Ascending aorta (tissue), 2 donors: Measurements from ENCODE around the gene SPACA7. TPM values are rescaled to one million over a fixed set of nuclear protein-coding genes. Genes with fewer than 3 reads are reported as not detected.

ENCODE experiments used
- DNase-seq, 2 donors: peaks; one replicate each; pipeline ENCODE4 v3.0.0-alpha.2; 2019; ENCODE audit warnings: low spot score in 2 of 2
- H3K27ac ChIP-seq, 2 donors: fragments of 200-600 bp; sonication (generic); one replicate each; pipeline ENCODE4 v1.5.1; 2016 to 2017; ENCODE audit warnings: mild to moderate bottlenecking in 1 of 2
- H3K27me3 ChIP-seq: fragments of 200-600 bp; sonication (generic); one replicate; pipeline ENCODE4 v1.5.1; 2017
- H3K36me3 ChIP-seq, 2 donors: fragments of 200-600 bp; sonication (generic); one replicate each; pipeline ENCODE4 v1.5.1; 2016
- H3K4me1 ChIP-seq, 2 donors: fragments of 200-600 bp; sonication (generic); one replicate each; pipeline ENCODE4 v1.5.1; 2016 to 2017; ENCODE audit warnings: mild to moderate bottlenecking in 1 of 2
- H3K4me3 ChIP-seq, 2 donors: fragments of 200-600 bp; sonication (generic); one replicate each; pipeline ENCODE4 v1.5.1; 2016 to 2017; ENCODE audit warnings: mild to moderate bottlenecking in 1 of 2
- H3K9me3 ChIP-seq, 2 donors: fragments of 200-600 bp; sonication (generic); one replicate each; pipeline ENCODE4 v1.5.1; 2016
- intact Hi-C: fragments of 100-400 bp; cut with DNase I; formaldehyde crosslinking; loops from one replicate; pipeline ENCODE4 v1.15.1; 2023
- total RNA-seq: library from RNA; depleted of rRNA; stranded (reverse); fragments of >200 nt; gene quantifications from one replicate; pipeline ENCODE4 v1.1.0, GENCODE V29; 2016
- TF ChIP-seq, protein P1 (sequence below), 3 experiments: fragments of 200-600 bp in 2 of 3; fragments of 450-650 bp in 1 of 3; sonication (generic) in 2 of 3; IDR thresholded peaks; one replicate each; pipeline ENCODE4 v1.5.1; 2016 to 2019; ENCODE audit warnings: antibody characterized with exemption in 3 of 3, mild to moderate bottlenecking in 1 of 3, moderate library complexity in 1 of 3

Gene SPACA7
- total RNA-seq, 1 donor from 2014 or later = not detected

DNA sequence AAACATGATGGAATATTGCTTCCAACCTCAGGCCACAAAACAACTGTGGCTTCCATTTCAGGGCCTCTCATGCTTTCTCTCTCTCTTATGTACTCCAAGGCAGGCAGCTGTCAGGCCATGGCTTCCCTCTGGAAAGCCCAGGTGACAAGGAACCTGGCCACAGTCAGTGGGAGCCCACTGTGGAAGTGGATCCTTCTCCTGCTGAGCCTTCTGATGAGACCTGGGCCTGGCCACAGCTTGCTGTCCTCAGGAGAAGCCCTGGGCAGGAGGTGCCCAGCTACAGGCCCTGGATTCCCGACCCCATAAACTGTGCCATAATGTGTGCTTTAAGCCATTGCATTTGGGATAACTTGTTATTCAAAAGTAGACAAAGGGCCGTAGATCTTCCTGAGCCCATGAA is 71.2 kb downstream of the SPACA7 start:
- Histone ChIP-seq H3K27ac (no peak overlapping the region), H3K27me3 (no peaks in the 10 kb centered on the region), H3K9me3 (no peaks in the 10 kb centered on the region), H3K4me3 (no peak overlapping the region), H3K4me1 (no peaks in the 10 kb centered on the region), H3K36me3 (no peaks in the 10 kb centered on the region)
- TF ChIP-seq, protein P1, sequence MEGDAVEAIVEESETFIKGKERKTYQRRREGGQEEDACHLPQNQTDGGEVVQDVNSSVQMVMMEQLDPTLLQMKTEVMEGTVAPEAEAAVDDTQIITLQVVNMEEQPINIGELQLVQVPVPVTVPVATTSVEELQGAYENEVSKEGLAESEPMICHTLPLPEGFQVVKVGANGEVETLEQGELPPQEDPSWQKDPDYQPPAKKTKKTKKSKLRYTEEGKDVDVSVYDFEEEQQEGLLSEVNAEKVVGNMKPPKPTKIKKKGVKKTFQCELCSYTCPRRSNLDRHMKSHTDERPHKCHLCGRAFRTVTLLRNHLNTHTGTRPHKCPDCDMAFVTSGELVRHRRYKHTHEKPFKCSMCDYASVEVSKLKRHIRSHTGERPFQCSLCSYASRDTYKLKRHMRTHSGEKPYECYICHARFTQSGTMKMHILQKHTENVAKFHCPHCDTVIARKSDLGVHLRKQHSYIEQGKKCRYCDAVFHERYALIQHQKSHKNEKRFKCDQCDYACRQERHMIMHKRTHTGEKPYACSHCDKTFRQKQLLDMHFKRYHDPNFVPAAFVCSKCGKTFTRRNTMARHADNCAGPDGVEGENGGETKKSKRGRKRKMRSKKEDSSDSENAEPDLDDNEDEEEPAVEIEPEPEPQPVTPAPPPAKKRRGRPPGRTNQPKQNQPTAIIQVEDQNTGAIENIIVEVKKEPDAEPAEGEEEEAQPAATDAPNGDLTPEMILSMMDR (IDR thresholded peaks at IDR 0.05) = no peak
- DNase-seq = no peak
- intact Hi-C loops = loop anchor here (10.0 kb wide), 1 partner anchor 973 kb away; no protein-coding TSS in a partner anchor

DNA sequence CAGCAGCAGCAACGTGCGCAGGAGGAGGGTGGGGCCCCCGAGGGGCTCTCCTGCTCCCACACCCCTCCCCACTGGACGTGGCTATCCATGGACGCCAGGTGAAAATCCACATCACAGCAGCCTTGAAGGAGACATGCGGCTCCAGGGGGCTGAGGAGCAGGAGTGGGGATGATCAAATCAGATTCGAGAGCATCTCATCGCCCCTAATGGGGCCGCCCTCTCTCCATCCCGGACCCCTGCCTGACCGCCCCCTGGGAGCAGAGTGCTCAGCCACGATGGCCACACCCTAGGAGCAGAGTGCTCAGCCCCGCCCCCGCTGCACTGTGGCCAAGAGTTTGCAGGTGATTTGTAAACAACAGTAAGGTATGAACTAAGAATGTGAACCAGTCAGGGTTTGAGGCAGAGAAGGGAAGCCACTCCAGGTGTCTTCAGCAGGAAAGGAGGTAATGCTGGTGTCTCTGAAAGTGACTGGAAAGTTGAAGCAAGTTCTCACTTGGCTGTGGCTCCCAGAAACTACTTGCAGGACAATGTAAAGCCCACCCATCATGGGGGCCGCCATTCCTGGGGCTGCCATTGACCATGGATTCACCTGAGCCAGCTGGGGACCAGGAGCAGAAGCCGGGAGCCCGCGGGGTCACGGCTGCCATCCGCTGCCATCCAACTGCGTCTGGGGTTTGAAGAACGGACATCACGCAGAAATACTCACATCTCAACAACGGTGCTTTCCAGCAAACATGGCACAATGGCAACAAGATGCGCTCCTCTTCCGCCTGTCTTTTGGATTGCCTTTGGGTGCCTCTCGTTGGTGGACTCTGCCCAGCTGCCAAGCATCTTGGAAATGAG is 71.8 kb downstream of the SPACA7 start:
- TF ChIP-seq, protein P1 (IDR thresholded peaks at IDR 0.05) = no peak
- intact Hi-C loops = loop anchor here (10.0 kb wide), 1 partner anchor 973 kb away; no protein-coding TSS in a partner anchor
- Histone ChIP-seq H3K4me1 (no peaks in the 10 kb centered on the region), H3K4me3 (no peak overlapping the region), H3K9me3 (no peaks in the 10 kb centered on the region), H3K27ac (no peak overlapping the region), H3K27me3 (no peaks in the 10 kb centered on the region), H3K36me3 (no peaks in the 10 kb centered on the region)
- no peak for DNase-seq

DNA sequence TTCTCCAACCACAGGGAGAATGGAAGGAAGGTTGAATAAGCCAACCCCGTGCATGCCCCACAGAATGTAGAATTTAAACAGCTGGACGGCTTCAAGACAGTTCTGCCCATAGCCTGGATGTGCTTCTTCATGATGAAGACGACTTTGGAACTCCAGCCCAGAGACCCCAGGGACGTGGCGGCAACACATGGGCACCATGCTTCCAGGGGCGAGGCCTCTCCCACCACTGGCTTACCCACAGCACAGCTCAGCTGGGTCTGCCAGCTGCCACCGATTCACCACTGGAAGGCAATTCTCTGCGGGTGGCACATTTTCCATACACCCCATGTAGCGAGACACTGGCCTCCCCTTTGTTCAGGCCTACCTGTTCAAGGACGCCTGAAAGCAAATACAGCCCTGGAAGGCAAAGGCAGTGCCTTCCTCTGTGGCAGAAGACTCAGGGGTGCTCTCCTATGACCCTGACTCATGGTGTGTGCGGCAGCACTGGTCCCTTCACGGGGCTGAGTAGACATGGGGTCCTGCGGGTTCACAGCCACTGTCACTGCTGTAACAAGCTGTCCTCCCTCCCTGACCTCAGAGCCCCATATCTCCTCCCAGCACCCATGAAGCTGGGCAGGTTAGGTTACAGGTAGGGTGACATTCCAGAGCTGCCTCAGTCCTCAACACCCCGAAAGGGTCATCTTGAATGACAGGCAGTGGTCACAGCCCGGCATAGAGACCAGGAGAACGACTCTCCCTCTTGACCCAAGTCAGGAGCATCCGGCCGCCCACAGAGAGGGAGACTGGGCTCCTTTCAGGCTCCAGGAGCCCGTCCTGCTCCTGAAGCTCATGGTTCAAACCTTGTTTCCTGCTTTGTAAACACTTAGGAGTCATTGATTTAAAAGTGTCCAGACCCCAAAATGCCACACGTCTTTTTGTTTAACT is 72.7 kb downstream of the SPACA7 start:
- Histone ChIP-seq H3K27me3 (no peaks in the 10 kb centered on the region), H3K36me3 (no peaks in the 10 kb centered on the region), H3K27ac (no peak overlapping the region), H3K9me3 (no peaks in the 10 kb centered on the region), H3K4me3 (no peak overlapping the region), H3K4me1 (no peaks in the 10 kb centered on the region)
- intact Hi-C loops = loop anchor here (10.0 kb wide), 1 partner anchor 974 kb away; no protein-coding TSS in a partner anchor
- DNase-seq = no peak
- TF ChIP-seq, protein P1 (IDR thresholded peaks at IDR 0.05) = no peak

DNA sequence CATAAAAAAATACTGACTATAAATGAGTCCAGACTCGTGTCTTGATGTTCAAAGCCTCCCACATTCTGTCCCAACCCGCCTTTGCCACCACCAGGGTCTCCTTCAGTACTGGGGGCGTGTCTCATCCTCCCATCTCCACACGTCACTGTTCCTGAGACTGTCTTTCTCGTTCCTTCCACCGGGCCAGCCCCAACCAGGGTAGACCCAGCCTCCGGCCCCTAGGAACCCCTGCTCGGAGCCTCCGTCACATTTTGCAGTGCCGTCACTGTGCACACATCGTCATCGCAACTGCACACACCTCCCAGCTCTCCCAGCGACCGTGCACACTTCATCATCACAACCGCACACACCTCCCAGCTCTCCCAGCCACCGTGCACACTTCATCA is 73.4 kb downstream of the SPACA7 start:
- H3K4me1 ChIP-seq = no peaks in the 10 kb centered on the region

More for the DNA sequence above, 73.4 kb downstream of the SPACA7 start:
- Histone ChIP-seq H3K4me3 (no peak overlapping the region), H3K36me3 (no peaks in the 10 kb centered on the region), H3K27ac (no peak overlapping the region), H3K9me3 (no peaks in the 10 kb centered on the region), H3K27me3 (no peaks in the 10 kb centered on the region)
- no peak for DNase-seq
- intact Hi-C loops = loop anchor here (10.0 kb wide), 1 partner anchor 975 kb away; no protein-coding TSS in a partner anchor
- TF ChIP-seq, protein P1 (IDR thresholded peaks at IDR 0.05) = no peak
